NCI-H2029 treated with DMSO at 0.1 percent for 48 hours (cell line): ENCODE measurements around the gene MAT1A.
"Not testable (repeated sequence)": the region's sequence is repeated elsewhere in the genome, so short reads cannot be mapped to it uniquely, and the experiment has no call there.

Experiments used
- DNase-seq: peaks from one replicate; lab custom pipeline; 2025; lab: John Stamatoyannopoulos, UW

Gene MAT1A

GRCh38 chr10:80289451-80290287 is at the start of gene MAT1A:
MAT1A (minus strand) TSS chr10:80289658; CDS start chr10:80289423, 235 bp downstream.
- DNase-seq: peak; percentile 18

GRCh38 chr10:80333983-80334382 is 44.5 kb upstream of the MAT1A start:
- no peak for DNase-seq

GRCh38 chr10:80324891-80325364 is 35.5 kb upstream of the MAT1A start:
- no peak for DNase-seq

GRCh38 chr10:80324086-80324485 is 34.6 kb upstream of the MAT1A start:
- no peak for DNase-seq

- no peak for DNase-seq
Observed at GRCh38 chr10:80323311-80323710, 33.9 kb upstream of the MAT1A start.

- no peak for DNase-seq
Observed at GRCh38 chr10:80322711-80323110, 33.3 kb upstream of the MAT1A start.

- no peak for DNase-seq
Observed at GRCh38 chr10:80322158-80322557, 32.7 kb upstream of the MAT1A start.

GRCh38 chr10:80321183-80321582 is 31.7 kb upstream of the MAT1A start:
- DNase-seq: no peak

- DNase-seq: no peak
Observed at GRCh38 chr10:80320377-80320776, 30.9 kb upstream of the MAT1A start.

- no peak for DNase-seq
Observed at GRCh38 chr10:80319725-80320290, 30.4 kb upstream of the MAT1A start.

GRCh38 chr10:80319318-80319717 is 29.9 kb upstream of the MAT1A start:
- no peak for DNase-seq

- DNase-seq: no peak
Observed at GRCh38 chr10:80318742-80319141, 29.3 kb upstream of the MAT1A start.

- no peak for DNase-seq
Observed at GRCh38 chr10:80315391-80315790, 25.9 kb upstream of the MAT1A start.

- no peak for DNase-seq
Observed at GRCh38 chr10:80313523-80313922, 24.1 kb upstream of the MAT1A start.

- DNase-seq: not testable (repeated sequence)
Observed at GRCh38 chr10:80305989-80306388, 16.5 kb upstream of the MAT1A start.

- DNase-seq: no peak
Observed at GRCh38 chr10:80296942-80297341, 7.5 kb upstream of the MAT1A start.

- DNase-seq: no peak
Observed at GRCh38 chr10:80292607-80293239, 3.3 kb upstream of the MAT1A start.

- DNase-seq: no peak
Observed at GRCh38 chr10:80290474-80291220, 1.2 kb upstream of the MAT1A start.

GRCh38 chr10:80288849-80289248 is 609 bp downstream of the MAT1A start:
- DNase-seq: no peak

- DNase-seq: no peak
Observed at GRCh38 chr10:80284522-80284921, 4.9 kb downstream of the MAT1A start.

- DNase-seq: no peak
Observed at GRCh38 chr10:80283536-80284199, 5.8 kb downstream of the MAT1A start.

GRCh38 chr10:80283119-80283518 is 6.3 kb downstream of the MAT1A start:
- no peak for DNase-seq
